Ishikawa (cell line): ENCODE data around the gene PRKCE.

Experiments used
- CEBPB ChIP-seq: IDR thresholded peaks from 2 replicates; pipeline ENCODE4 v1.6.1; 2012
- CREB1 ChIP-seq: IDR thresholded peaks from 2 replicates; pipeline ENCODE4 v1.6.1; 2012; ENCODE audit warnings: low read depth
- EGR1 ChIP-seq: IDR thresholded peaks from 2 replicates; pipeline ENCODE4 v1.6.1; 2012
- EP300 ChIP-seq: IDR thresholded peaks from 2 replicates; pipeline ENCODE4 v1.6.1; 2012; ENCODE audit warnings: borderline replicate concordance
- FOXM1 ChIP-seq: IDR thresholded peaks from 2 replicates; pipeline ENCODE4 v1.6.1; 2012; ENCODE audit warnings: low read depth, borderline replicate concordance
- MAX ChIP-seq: IDR thresholded peaks from 2 replicates; pipeline ENCODE4 v1.6.1; 2012
- NFIC ChIP-seq: IDR thresholded peaks from 2 replicates; pipeline ENCODE4 v1.6.1; 2012
- RAD21 ChIP-seq: IDR thresholded peaks from 2 replicates; pipeline ENCODE4 v1.6.1; 2012; ENCODE audit warnings: low read depth
- REST ChIP-seq: IDR thresholded peaks from 2 replicates; pipeline ENCODE4 v1.6.1; 2012; ENCODE audit warnings: low read depth, mild to moderate bottlenecking
- TAF1 ChIP-seq: IDR thresholded peaks from 2 replicates; pipeline ENCODE4 v1.6.1; 2012; ENCODE audit warnings: low read depth, mild to moderate bottlenecking
- TCF12 ChIP-seq: IDR thresholded peaks from 2 replicates; pipeline ENCODE4 v1.6.1; 2012; ENCODE audit warnings: low read depth
- TEAD4 ChIP-seq: IDR thresholded peaks from 2 replicates; pipeline ENCODE4 v1.6.1; 2012
- USF1 ChIP-seq: IDR thresholded peaks from 2 replicates; pipeline ENCODE4 v1.6.1; 2012
- YY1 ChIP-seq: IDR thresholded peaks from 2 replicates; pipeline ENCODE4 v1.6.1; 2012; ENCODE audit warnings: low read depth
- ZBTB7A ChIP-seq: IDR thresholded peaks from 2 replicates; pipeline ENCODE4 v1.6.1; 2012; ENCODE audit warnings: low read depth

PRKCE gene

GRCh38 chr2:45837812-45838341 lies 186.4 kb downstream of the PRKCE start:
- no peak for TF ChIP-seq RAD21
- no peak for TF ChIP-seq EP300
- no peak for TF ChIP-seq ZBTB7A
- TF ChIP-seq USF1, result no peak
- TF ChIP-seq TCF12, result no peak
- no peak for TF ChIP-seq FOXM1
- TF ChIP-seq CEBPB, result no peak
- no peak for TF ChIP-seq MAX
- no peak for TF ChIP-seq NFIC
- no peak for TF ChIP-seq CREB1
- TF ChIP-seq TEAD4, result no peak
- TF ChIP-seq TAF1, result no peak

- TF ChIP-seq EP300, result no peak
- no peak for TF ChIP-seq CEBPB
- TF ChIP-seq REST, result no peak
- TF ChIP-seq TAF1, result no peak
- TF ChIP-seq TCF12, result no peak
- TF ChIP-seq RAD21, result no peak
- TF ChIP-seq TEAD4, result no peak
Observed at GRCh38 chr2:45839508-45840251, 188.2 kb downstream of the PRKCE start.

- TF ChIP-seq RAD21 (no peak), CEBPB (no peak), MAX (no peak), USF1 (no peak), FOXM1 (no peak), CREB1 (no peak), TCF12 (no peak), TEAD4 (no peak), NFIC (no peak), REST (no peak), TAF1 (no peak), EP300 (no peak), ZBTB7A (no peak), YY1 (no peak), EGR1 (no peak)
Observed at GRCh38 chr2:45840481-45840880, 189.0 kb downstream of the PRKCE start.

- TF ChIP-seq YY1 (no peak), CEBPB (no peak), FOXM1 (no peak), MAX (no peak), EP300 (no peak)
Observed at GRCh38 chr2:45841752-45842407, 190.4 kb downstream of the PRKCE start.

- TF ChIP-seq ZBTB7A (no peak), TAF1 (no peak), CEBPB (no peak), EGR1 (no peak), TEAD4 (no peak), NFIC (no peak), USF1 (no peak), MAX (no peak), EP300 (no peak), REST (no peak), TCF12 (no peak), CREB1 (no peak), YY1 (no peak), RAD21 (no peak), FOXM1 (no peak)
Observed at GRCh38 chr2:45843136-45843535, 191.7 kb downstream of the PRKCE start.
